GM12874 (cell line): ENCODE measurements around the gene LRRC8D.

Experiments
- TF ChIP-seq, protein P1 (sequence below): IDR thresholded peaks from 2 replicates; pipeline ENCODE4 v1.5.1; 2011; ENCODE audit warnings: low read depth, mild to moderate bottlenecking, control low read depth, low read length, moderate library complexity; ENCODE audit not compliant: insufficient read depth

The LRRC8D gene

DNA sequence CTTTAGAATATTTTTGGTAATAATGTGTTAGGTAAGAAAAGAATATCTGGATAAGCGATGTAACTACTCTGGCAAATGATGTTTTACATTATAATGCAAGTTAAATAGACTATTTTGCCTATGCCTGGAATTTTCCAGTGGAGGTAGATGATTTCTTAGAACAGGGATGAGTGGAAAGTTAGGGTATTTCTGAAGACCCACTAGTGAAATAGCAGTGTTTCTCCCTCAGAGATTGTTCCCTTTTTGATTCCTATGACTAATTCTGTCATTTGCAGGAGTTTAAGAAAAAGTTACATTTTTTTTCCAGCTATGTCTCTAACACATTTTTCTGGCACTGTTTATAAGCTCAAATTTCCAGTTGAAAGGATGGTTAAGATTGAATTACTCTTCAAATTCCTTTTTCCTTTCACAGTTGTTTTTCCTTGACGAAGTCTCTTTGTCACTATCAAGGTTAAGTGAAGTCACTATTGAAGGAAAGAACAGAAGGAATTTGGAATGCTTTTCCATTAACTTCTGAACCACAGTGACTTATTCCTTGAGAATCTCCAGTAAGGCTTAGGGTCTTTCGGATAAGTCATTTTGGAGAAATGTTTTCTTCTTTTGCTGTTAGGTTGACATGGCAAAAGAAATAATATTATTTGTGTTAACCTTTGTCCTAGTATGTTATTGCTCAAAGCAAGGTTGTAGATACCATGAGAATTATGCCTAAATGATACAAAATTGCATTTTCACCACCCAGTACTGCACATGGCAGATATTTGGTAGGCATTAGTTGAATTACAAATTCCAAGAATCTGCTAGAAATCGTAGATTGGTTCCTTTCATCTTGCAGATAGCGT, 131.2 kb downstream of the LRRC8D start:
- TF ChIP-seq, protein P1, sequence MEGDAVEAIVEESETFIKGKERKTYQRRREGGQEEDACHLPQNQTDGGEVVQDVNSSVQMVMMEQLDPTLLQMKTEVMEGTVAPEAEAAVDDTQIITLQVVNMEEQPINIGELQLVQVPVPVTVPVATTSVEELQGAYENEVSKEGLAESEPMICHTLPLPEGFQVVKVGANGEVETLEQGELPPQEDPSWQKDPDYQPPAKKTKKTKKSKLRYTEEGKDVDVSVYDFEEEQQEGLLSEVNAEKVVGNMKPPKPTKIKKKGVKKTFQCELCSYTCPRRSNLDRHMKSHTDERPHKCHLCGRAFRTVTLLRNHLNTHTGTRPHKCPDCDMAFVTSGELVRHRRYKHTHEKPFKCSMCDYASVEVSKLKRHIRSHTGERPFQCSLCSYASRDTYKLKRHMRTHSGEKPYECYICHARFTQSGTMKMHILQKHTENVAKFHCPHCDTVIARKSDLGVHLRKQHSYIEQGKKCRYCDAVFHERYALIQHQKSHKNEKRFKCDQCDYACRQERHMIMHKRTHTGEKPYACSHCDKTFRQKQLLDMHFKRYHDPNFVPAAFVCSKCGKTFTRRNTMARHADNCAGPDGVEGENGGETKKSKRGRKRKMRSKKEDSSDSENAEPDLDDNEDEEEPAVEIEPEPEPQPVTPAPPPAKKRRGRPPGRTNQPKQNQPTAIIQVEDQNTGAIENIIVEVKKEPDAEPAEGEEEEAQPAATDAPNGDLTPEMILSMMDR: no peak

DNA sequence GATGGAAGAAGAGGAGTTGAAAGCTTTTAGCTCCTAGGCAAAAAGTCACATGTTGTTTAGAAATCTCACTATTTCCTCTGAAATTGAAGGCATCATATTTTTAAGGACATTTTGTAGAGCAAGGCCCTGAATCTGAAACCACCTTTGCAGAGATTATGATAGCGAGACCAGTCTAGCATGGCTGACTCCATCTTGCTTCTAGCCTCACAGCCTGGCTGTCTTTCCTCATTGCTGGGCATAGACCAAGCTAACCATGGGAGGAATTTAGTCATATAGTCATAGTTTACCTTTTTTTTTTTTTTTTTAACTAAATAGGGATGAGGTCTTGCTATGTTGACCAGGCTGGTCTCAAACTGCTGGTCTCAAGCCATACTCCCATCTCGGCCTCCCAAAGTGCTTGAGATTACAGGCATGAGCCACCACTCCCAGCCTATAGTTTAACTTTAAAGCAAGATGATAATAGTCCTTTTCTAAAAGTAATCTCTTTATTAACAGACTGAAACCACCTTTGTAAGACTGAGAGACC, 131.8 kb downstream of the LRRC8D start:
- TF ChIP-seq, protein P1: no peak

DNA sequence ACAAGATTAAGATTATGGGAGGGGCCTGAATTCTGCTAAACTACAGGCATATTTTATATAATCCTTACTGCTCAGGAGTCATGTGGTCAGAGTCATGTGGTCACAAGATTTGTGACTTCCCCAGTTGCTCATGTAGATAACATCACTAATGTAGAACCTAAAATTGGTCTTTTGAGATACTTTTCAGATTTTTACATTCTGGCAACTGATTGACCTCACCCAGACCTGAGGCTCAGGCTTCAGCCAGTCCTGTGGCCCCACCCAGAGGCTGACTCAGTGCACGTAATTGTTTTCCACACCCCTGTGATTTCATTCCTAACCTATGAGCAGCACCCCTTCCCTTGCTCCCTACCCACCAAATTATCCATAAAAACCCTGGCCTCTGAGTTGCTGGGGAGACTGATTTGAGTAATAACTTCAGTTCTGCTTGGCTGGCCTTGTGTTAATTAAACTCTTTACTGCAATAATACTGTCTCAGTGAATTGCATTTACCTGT, 132.3 kb downstream of the LRRC8D start:
- TF ChIP-seq, protein P1: peak; percentile 43

DNA sequence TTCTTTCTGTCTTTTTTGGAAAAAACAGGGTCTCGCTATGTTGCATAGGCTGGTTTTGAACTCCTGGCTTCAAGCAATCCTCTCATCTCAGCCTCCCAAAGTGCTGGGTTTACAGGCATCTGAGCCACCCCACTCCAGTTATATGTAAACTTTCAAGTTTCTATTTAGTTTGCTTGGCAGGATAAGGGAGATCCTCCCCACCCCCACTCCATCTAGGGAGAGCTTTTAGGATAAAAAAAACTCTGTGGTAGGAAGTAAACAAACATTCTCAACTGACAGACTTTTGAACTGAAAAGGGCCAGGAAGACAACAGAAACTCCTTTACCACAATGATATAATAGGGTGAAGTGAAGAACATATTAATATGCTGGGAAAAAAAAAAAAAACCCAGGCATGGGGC, 133.1 kb downstream of the LRRC8D start:
- TF ChIP-seq, protein P1: no peak

DNA sequence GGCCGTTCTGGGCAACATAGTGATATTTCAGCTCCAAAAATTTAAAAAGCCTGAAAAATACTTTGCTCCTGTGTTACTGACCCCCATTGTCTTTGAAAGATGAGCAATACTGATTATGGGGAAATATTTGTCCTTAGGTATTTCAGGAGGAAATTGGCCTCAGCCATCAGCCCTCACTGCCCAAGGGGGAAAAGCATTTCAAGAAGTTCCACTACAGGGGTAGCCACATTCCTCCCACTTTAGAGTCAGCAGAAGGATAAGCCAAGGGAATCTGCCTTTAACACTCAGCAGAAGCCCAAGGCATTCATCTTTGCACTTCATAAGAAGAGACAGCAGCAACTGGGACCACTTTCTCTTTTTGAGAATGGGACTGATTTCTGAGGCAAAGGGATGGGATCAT, 133.6 kb downstream of the LRRC8D start:
- TF ChIP-seq, protein P1: no peak

DNA sequence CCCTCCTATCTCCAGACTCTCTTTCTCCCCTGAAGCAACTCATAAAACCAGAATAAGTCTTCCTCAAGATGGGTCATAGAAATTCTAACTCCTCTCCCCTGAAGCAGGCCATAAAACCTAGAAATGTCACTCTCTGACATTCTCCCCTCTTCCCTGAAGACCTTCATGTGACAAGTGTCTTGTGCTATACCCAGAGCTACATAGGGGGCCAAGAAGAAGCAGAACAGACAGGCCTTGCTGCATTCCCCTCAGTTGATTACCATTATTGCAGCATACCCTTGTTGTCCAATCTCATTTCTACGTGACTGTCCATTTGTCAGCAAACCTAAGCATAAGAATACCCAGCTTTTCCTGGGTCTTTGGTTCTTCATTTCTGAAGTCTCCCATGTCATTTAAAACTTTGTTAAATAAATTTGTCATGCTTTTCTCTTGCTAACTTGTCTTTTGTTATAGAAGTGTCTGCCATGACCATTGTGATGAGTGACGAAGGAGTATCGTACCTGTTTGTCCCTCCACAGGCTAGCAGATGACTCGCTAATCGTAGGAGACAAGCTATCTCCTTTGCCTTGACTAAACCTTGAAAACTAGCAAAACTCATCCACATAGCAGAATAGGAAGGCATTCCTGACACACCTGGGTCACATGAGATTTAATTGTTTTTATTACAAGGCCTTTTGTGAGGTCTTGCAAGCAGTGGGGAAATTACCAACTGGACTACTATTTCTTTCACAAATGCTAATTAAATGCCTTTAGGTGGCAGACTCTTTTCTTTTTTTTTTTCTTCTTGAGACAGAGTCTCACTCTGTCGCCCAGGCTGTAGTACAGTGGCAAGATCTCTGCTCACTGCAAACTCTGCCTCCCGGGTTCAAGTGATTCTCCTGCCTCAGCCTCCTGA, 134.7 kb downstream of the LRRC8D start:
- TF ChIP-seq, protein P1: no peak

DNA sequence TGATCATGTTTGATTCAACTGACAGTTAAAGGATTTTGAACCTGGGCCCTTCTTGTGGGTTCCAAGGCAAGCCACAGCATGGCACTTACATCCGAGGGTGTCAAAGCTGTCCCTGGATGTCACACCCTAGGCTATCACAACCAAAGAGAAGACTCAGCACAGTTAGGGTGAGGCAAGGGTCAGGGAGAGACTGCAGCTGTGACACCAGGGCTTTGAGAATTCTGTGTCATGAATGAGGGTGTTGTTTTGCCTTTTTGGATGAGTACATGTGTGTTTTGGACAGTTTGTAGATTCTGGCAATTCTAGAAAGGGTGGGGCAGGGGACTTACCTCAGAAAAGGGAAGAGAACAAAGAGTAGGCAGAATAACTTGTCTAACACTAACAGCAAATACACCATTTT, 136.3 kb downstream of the LRRC8D start:
- TF ChIP-seq, protein P1: no peak
